Gastroesophageal sphincter (tissue), 4 donors: ENCODE results near the gene MCM7. TPM values are rescaled to one million over a fixed set of nuclear protein-coding genes. Genes with fewer than 3 reads are reported as not detected.

Source experiments
- ATAC-seq: fragments of 150-250 bp; one replicate; pipeline ENCODE4 v1.9.1; 2016; ENCODE audit warnings: mild to moderate bottlenecking, moderate library complexity
- H3K27ac ChIP-seq, 4 donors: fragments of 200-600 bp; sonication (generic) in 3 of 4; 1 replicate in 3 of 4; 2 replicates in 1 of 4; pipeline ENCODE4 v1.5.1; 2016 to 2019
- H3K27me3 ChIP-seq: fragments of 200-600 bp; sonication (generic); one replicate; pipeline ENCODE4 v1.5.1; 2019
- H3K36me3 ChIP-seq, 2 donors: fragments of 200-600 bp; sonication (generic); one replicate each; pipeline ENCODE4 v1.5.1; 2019; ENCODE audit warnings: control low read depth in 1 of 2
- H3K4me1 ChIP-seq, 3 donors: fragments of 200-600 bp; sonication (generic); 1 replicate in 2 of 3; 2 replicates in 1 of 3; pipeline ENCODE4 v1.5.1; 2016 to 2019; ENCODE audit warnings: control low read depth in 2 of 3
- H3K4me3 ChIP-seq, 2 donors: fragments of 200-600 bp; sonication (generic); one replicate each; pipeline ENCODE4 v1.5.1; 2019; ENCODE audit warnings: mild to moderate bottlenecking in 1 of 2, moderate library complexity in 1 of 2
- H3K9me3 ChIP-seq, 3 donors: fragments of 200-600 bp; sonication (generic); one replicate each; pipeline ENCODE4 v1.5.1; 2017 to 2019; ENCODE audit warnings: control low read depth in 2 of 3
- CTCF ChIP-seq, 4 experiments: fragments of 200-600 bp in 2 of 4; fragments of 450-650 bp in 2 of 4; sonication (generic) in 1 of 4; IDR thresholded peaks; one replicate each; pipeline ENCODE4 v1.5.1; 2017 to 2019; ENCODE audit warnings: antibody characterized with exemption in 4 of 4, mild to moderate bottlenecking in 2 of 4, moderate library complexity in 2 of 4
- EP300 ChIP-seq: sonication (generic); formaldehyde crosslinking; IDR thresholded peaks from one replicate; pipeline ENCODE4 v1.6.1; 2017; ENCODE audit warnings: antibody characterized with exemption, mild to moderate bottlenecking
- POLR2A ChIP-seq, 2 donors: fragments of 450-650 bp; IDR thresholded peaks; one replicate each; pipeline ENCODE4 v1.6.1; 2017; ENCODE audit warnings: antibody characterized with exemption in 2 of 2, mild to moderate bottlenecking in 2 of 2, moderate library complexity in 1 of 2
- POLR2AphosphoS5 ChIP-seq: sonication (generic); formaldehyde crosslinking; IDR thresholded peaks from one replicate; pipeline ENCODE4 v1.6.1; 2017; ENCODE audit warnings: antibody characterized with exemption
- WGBS, 2 donors: methylation state at CpG; one replicate each; pipeline ENCODE4 v1.1.5; 2018; ENCODE audit warnings: low coverage in 1 of 2; 5-methylcytosine and 5-hydroxymethylcytosine counted together
- total RNA-seq, 4 donors: library from RNA; depleted of rRNA; stranded (reverse); fragments of >200 nt; gene quantifications; one replicate each; pipeline ENCODE4 v1.1.0, GENCODE V29; 2016

The MCM7 gene
- total RNA-seq, 4 donors from 2014 or later, result 30.7 to 52.0 (median 45.1) TPM

GRCh38 chr7:100061518-100062193 is 39.5 kb downstream of the MCM7 start:
- Histone ChIP-seq H3K4me3 (no peak overlapping the region), H3K27ac (no peak overlapping the region), H3K4me1 (peaks cover 0 to 19% (median 0%) of the 10 kb centered on the region in 3 donors), H3K9me3 (no peaks in the 10 kb centered on the region), H3K27me3 (no peaks in the 10 kb centered on the region), H3K36me3 (peaks cover 0 to 86% of the 10 kb centered on the region in 2 donors)
- ATAC-seq, result no peak
- TF ChIP-seq CTCF (IDR thresholded peaks at IDR 0.05) (no peak), EP300 (no peak), POLR2A (IDR thresholded peaks at IDR 0.05) (no peak), POLR2AphosphoS5 (no peak)
- WGBS, 2 donors, result 87 to 93% methylated on average over 7 to 11 of the region's 11 CpGs

DNA sequence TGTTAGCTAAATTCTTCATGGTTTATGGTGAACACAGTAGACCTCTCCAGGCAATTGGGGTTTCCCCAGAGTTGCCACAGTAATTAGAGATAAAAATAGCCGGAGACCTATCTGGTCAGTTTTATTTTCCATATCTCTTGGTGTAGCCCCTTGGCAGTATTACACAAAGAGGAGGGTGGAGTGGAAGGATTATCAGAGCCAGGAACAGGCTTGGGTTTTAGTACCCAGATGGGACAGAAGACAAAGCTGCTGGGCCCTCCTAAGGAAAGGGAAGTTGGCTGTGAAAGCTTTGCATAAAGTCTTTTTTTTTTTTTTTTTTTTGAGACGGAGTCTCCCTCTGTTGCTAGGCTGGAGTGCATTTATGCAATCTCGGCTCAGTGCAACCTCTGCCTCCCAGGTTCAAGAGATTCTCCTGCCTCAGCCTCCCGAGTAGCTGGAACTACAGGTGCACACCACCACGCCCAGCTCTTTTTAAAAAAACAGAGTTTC is 41.9 kb downstream of the MCM7 start:
- no peaks in the 10 kb centered on the region for H3K4me1 ChIP-seq
- no peak for ATAC-seq
- no peak overlapping the region for H3K4me3 ChIP-seq
- H3K27me3 ChIP-seq, result no peaks in the 10 kb centered on the region
- peaks cover 0 to 84% of the 10 kb centered on the region in 2 donors for H3K36me3 ChIP-seq
- no peaks in the 10 kb centered on the region for H3K9me3 ChIP-seq
- 80 to 93% methylated on average over 4 to 5 of the region's 5 CpGs for WGBS, 2 donors
- TF ChIP-seq EP300, result no peak
- TF ChIP-seq POLR2AphosphoS5, result no peak
- TF ChIP-seq CTCF (IDR thresholded peaks at IDR 0.05), result no peak
- no peak for TF ChIP-seq POLR2A (IDR thresholded peaks at IDR 0.05)
- H3K27ac ChIP-seq, result no peak overlapping the region

- Histone ChIP-seq H3K27me3 (no peaks in the 10 kb centered on the region), H3K4me3 (no peak overlapping the region), H3K36me3 (peaks cover 0 to 70% of the 10 kb centered on the region in 2 donors), H3K27ac (no peak overlapping the region), H3K4me1 (peaks cover 0 to 20% (median 0%) of the 10 kb centered on the region in 3 donors), H3K9me3 (no peaks in the 10 kb centered on the region)
- WGBS, 2 donors, result 87 to 94% methylated on average over 3 to 5 of the region's 10 CpGs
- TF ChIP-seq EP300 (no peak), CTCF (IDR thresholded peaks at IDR 0.05) (no peak), POLR2A (IDR thresholded peaks at IDR 0.05) (no peak), POLR2AphosphoS5 (no peak)
- ATAC-seq, result no peak
Observed at GRCh38 chr7:100057006-100057405, 44.2 kb downstream of the MCM7 start.

DNA sequence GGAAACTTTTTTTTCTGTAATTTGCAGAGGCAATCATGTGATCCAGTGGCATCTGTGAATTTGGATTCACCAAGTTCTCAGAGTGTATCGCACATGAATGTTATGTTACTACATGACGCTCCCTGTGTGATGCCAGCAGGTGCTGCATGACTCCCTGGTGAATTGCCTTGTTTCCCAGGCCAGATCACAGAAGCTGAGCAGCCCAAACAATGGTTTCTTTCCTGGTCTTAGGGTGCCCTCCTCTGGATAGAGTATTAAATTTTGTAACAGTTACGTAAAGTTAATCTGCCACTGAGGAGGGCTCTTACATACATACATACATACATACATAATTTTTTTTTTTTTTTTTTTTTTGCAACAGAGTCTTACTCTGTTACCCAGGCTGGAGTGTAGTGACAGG is 48.0 kb downstream of the MCM7 start:
- 44 to 100% methylated on average over 1 to 3 of the region's 3 CpGs for WGBS, 2 donors

More for the DNA sequence above, 48.0 kb downstream of the MCM7 start:
- TF ChIP-seq EP300, result no peak
- peak in 3 of 4 experiments; percentile 17 to 37 (median 36) for TF ChIP-seq CTCF (IDR thresholded peaks at IDR 0.05)
- peaks cover 0 to 49% (median 5%) of the 10 kb centered on the region in 3 donors for H3K4me1 ChIP-seq
- no peaks in the 10 kb centered on the region for H3K27me3 ChIP-seq
- no peak for ATAC-seq
- H3K36me3 ChIP-seq, result peaks cover 0 to 35% of the 10 kb centered on the region in 2 donors
- H3K4me3 ChIP-seq, result no peak overlapping the region
- H3K9me3 ChIP-seq, result no peaks in the 10 kb centered on the region
- no peak overlapping the region for H3K27ac ChIP-seq
